ENCODE data around the gene CAPN6.

The CAPN6 gene

GRCh38 chrX:111302284-111302683 is 32.0 kb upstream of the CAPN6 start:
- TF ChIP-seq TAF1 (IDR thresholded peaks at IDR 0.05; ENCODE audit: borderline replicate concordance, insufficient read depth, low read length), result no peak
- TF ChIP-seq SIN3A (IDR thresholded peaks at IDR 0.05; ENCODE audit: borderline replicate concordance, insufficient read depth, low read length), result no peak
- TF ChIP-seq POLR2AphosphoS5 (IDR thresholded peaks at IDR 0.05; ENCODE audit: low read depth, low read length), result no peak
- no peak for TF ChIP-seq FOXP2 (optimal IDR thresholded peaks at IDR 0.05; ENCODE audit: borderline replicate concordance, extremely low read depth, extremely low read length, insufficient read depth)
- TF ChIP-seq, protein P1, sequence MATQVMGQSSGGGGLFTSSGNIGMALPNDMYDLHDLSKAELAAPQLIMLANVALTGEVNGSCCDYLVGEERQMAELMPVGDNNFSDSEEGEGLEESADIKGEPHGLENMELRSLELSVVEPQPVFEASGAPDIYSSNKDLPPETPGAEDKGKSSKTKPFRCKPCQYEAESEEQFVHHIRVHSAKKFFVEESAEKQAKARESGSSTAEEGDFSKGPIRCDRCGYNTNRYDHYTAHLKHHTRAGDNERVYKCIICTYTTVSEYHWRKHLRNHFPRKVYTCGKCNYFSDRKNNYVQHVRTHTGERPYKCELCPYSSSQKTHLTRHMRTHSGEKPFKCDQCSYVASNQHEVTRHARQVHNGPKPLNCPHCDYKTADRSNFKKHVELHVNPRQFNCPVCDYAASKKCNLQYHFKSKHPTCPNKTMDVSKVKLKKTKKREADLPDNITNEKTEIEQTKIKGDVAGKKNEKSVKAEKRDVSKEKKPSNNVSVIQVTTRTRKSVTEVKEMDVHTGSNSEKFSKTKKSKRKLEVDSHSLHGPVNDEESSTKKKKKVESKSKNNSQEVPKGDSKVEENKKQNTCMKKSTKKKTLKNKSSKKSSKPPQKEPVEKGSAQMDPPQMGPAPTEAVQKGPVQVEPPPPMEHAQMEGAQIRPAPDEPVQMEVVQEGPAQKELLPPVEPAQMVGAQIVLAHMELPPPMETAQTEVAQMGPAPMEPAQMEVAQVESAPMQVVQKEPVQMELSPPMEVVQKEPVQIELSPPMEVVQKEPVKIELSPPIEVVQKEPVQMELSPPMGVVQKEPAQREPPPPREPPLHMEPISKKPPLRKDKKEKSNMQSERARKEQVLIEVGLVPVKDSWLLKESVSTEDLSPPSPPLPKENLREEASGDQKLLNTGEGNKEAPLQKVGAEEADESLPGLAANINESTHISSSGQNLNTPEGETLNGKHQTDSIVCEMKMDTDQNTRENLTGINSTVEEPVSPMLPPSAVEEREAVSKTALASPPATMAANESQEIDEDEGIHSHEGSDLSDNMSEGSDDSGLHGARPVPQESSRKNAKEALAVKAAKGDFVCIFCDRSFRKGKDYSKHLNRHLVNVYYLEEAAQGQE (IDR thresholded peaks at IDR 0.05; ENCODE audit: insufficient read depth in 1 of 2, low read depth in 2 of 2, low read length in 2 of 2), result no peak

DNA sequence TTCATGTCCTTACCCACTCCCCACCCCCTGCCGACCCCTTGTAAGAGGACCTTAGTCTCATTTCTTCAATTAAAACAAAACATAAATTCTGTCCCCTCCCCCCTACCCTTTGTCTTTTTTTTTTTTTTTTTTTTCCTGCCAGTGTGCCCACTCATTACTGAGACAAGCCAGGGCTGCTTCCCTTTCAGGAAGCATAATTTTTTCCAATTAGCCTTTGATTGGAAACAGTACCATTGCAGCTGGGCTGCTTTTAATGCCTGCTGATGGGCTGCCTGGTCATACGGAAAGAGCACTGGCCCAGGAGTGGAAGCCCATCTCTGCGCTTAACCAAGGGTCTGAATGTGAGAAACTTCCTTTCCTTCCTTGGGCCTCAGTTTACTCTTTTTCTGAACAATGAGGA is 18.6 kb upstream of the CAPN6 start:
- TF ChIP-seq TAF1 (IDR thresholded peaks at IDR 0.05; ENCODE audit: borderline replicate concordance, insufficient read depth, low read length) (no peak), FOXP2 (optimal IDR thresholded peaks at IDR 0.05; ENCODE audit: borderline replicate concordance, extremely low read depth, extremely low read length, insufficient read depth) (no peak), POLR2AphosphoS5 (IDR thresholded peaks at IDR 0.05; ENCODE audit: low read depth, low read length) (no peak), SIN3A (IDR thresholded peaks at IDR 0.05; ENCODE audit: borderline replicate concordance, insufficient read depth, low read length) (no peak)
- TF ChIP-seq, protein P1 (IDR thresholded peaks at IDR 0.05; ENCODE audit: insufficient read depth in 1 of 2, low read depth in 2 of 2, low read length in 2 of 2), result no peak

GRCh38 chrX:111284631-111285293 is 14.5 kb upstream of the CAPN6 start:
- TF ChIP-seq FOXP2 (optimal IDR thresholded peaks at IDR 0.05; ENCODE audit: borderline replicate concordance, extremely low read depth, extremely low read length, insufficient read depth) (no peak), SIN3A (IDR thresholded peaks at IDR 0.05; ENCODE audit: borderline replicate concordance, insufficient read depth, low read length) (no peak), TAF1 (IDR thresholded peaks at IDR 0.05; ENCODE audit: borderline replicate concordance, insufficient read depth, low read length) (no peak), POLR2AphosphoS5 (IDR thresholded peaks at IDR 0.05; ENCODE audit: low read depth, low read length) (no peak)
- TF ChIP-seq, protein P1 (IDR thresholded peaks at IDR 0.05; ENCODE audit: insufficient read depth in 1 of 2, low read depth in 2 of 2, low read length in 2 of 2), result no peak

GRCh38 chrX:111283446-111283845 is 13.2 kb upstream of the CAPN6 start:
- TF ChIP-seq TAF1 (IDR thresholded peaks at IDR 0.05; ENCODE audit: borderline replicate concordance, insufficient read depth, low read length) (no peak), FOXP2 (optimal IDR thresholded peaks at IDR 0.05; ENCODE audit: borderline replicate concordance, extremely low read depth, extremely low read length, insufficient read depth) (no peak), SIN3A (IDR thresholded peaks at IDR 0.05; ENCODE audit: borderline replicate concordance, insufficient read depth, low read length) (no peak), POLR2AphosphoS5 (IDR thresholded peaks at IDR 0.05; ENCODE audit: low read depth, low read length) (no peak)

DNA sequence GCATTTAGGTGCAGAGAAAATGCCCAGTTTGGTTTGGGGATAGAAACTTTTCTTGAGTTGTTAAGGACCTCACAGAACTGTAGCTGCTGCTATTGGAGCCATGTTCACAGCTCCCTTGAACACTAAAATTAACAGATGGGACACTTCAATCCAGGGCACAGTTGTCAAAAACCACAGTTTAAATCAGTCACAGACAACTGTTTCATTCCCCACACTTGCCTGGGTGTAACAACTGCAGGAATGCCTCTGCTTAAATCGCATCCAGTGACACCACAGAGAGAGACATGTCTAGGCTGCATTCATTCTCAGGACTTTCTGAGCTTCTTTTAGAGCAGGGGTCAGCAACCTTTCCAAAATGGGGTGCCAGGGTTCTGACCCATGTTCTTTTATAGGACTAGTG is 12.7 kb upstream of the CAPN6 start:
- TF ChIP-seq, protein P1 (IDR thresholded peaks at IDR 0.05; ENCODE audit: insufficient read depth in 1 of 2, low read depth in 2 of 2, low read length in 2 of 2), result no peak
- no peak for TF ChIP-seq TAF1 (IDR thresholded peaks at IDR 0.05; ENCODE audit: borderline replicate concordance, insufficient read depth, low read length)

Data from PFSK-1 (cell line).